SK-N-DZ (cell line): ENCODE results near the gene GUCY1A2. TPM values are rescaled to one million over a fixed set of nuclear protein-coding genes. Genes with fewer than 3 reads are reported as not detected.
"Not testable (repeated sequence)": the region's sequence is repeated elsewhere in the genome, so short reads cannot be mapped to it uniquely, and the experiment has no call there.

Experiments
- DNase-seq: peaks from one replicate; pipeline ENCODE4 v3.0.0-alpha.2; 2015; ENCODE audit warnings: low spot score
- polyA plus RNA-seq, 2 experiments: library from polyadenylated mRNA; depleted of rRNA; stranded (reverse); fragments of >200 nt; gene quantifications; 2 replicates each; pipeline ENCODE4 v1.2.3, GENCODE V29; 2014

The GUCY1A2 gene
- 0.63 and 0.64 TPM in 2 replicates for polyA plus RNA-seq (2014; cell fraction: cytosol; rRNA removed)
- 0.66 and 1.2 TPM in 2 replicates for polyA plus RNA-seq (2014; cell fraction: nucleus; rRNA removed)

- peak; percentile 41 for DNase-seq
Measured at GRCh38 chr11:107018219-107018901, at the start of gene GUCY1A2. TSS of gene GUCY1A2 (minus strand) at chr11:107018476. CDS start at chr11:107018055, 421 bp downstream.

- DNase-seq: no peak
Measured at GRCh38 chr11:107054391-107054790, 36.1 kb upstream of the GUCY1A2 start.

DNA sequence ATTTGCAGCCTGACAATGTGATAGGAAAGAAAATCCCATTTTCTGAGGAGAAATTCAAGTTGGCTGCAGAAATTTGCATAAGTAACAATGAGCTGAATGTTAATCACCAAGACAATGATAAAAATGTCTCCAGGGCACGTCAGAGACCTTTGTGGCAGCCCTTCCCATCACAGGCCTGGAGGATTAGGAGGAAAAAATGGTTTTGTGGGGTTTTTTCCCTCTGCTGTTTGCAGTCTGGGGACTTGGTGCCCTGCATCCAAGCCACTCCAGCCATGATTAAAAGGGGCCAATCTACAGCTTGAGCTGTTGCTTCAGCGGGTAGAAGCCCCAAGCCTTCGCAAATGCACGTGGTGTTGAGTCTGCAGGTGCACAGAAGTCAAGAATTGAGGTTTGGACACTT is 33.1 kb upstream of the GUCY1A2 start:
- DNase-seq: not testable (repeated sequence)

DNA sequence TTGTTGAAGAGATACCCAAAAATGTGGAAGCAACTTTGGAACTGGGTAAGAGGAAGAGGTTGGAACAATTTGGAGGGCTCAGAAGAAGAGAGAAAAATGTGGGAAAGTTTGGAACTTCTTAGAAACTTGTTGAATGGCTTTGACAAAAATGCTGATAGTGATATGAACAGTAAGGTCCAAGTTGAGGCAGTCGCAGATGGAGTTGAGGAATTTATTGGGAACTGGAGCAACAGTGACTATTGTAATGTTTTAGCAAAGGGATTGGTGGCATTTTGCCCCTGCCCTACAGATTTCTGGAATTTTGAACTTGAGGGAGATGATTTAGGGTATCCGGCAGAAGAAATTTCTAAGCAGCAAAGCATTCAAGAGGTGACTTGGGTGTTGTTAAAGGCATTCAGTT is 32.6 kb upstream of the GUCY1A2 start:
- not testable (repeated sequence) for DNase-seq

DNA sequence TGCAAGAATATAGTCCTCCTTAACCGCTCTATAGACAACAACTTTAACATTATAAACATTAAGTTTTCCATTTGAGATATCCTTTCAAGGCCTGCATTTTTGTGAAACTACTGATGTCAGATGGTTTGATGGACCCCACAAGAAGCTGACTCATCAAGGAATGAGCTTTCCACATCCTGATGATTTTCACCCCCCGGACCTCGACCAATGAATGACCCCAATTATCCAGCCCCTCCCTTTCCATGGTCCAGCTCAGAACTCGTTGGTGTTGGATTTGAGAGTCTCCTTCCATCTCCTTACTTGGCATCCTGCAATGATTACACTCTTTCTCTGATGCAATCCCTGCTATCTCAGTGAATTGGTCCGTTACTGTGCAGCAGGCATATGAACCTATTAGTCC is 31.8 kb upstream of the GUCY1A2 start:
- DNase-seq: no peak

GRCh38 chr11:107044503-107044902 is 26.2 kb upstream of the GUCY1A2 start:
- no peak for DNase-seq

DNA sequence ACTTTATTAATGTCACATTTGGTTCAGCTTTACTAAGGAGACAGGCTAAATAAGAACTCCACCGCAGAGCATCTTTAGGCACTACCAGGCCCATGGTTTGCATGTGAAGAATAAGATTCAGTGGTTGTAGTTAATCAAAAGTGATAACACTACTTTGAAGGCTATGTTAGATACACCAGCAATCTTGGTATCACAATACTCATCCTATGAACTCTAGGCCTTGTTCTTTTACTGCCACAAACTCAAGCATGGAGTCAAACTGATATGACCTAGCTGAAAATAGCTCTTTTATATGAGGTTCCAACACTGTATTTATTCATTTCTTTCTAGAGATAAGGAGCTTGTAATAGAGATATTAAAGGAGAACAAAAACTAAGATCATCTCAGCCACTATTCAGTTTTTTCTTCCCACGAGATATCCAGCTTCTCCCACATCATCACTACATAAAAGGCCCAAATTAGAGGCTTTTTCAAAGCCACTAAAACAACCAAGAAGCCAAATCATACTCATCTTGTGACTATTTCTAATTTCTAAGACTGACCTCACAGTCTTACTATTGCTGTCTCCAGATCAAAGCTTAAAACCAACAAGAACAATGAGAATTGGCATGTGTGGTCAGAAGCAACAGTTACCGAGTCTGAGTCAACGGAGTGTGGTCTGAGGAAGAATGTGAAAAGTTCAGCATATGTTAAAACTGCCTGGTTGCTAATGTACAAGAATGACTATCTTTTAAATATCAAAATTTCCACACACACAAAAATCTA is 25.1 kb upstream of the GUCY1A2 start:
- no peak for DNase-seq

DNA sequence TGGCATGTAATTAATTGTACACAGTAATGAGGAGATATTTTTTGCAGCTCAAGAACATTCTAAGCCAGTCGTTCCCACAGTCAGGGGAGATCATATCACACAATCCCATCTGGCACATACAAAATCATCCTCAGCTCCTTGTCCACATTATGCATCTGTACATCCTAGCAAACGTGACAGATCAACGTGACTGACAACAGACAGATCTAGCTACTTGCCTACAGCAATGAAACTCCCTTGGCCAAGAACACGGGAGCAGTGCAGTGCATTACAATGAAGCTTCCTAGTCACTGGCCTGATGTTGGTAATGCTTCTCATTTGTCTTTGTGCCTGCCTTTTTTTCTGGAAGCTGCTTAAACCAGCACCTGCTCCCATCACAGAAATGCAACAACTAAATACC is 24.5 kb upstream of the GUCY1A2 start:
- DNase-seq: peak; percentile 73

GRCh38 chr11:107041088-107041444 is 22.8 kb upstream of the GUCY1A2 start:
- DNase-seq: no peak

GRCh38 chr11:107040433-107041087 is 22.3 kb upstream of the GUCY1A2 start:
- no peak for DNase-seq

DNA sequence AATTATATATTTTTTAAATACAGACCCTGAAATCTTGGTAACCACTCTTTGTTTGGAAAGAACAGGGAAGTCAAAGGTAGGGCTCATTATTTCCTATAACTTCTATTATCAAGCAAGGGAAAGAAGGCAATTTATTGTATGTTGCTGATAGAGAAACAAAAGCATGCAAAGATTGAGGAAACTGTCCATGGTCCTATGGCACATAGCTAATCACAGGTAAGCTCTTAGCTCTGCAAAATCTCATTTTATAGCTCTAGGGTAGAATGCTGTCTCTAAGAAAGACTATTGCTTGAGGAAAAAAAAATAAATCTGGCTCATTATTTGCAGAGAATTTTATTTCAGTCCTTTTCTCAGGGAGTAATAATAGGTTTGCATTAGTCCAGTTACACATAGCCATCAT is 7.4 kb upstream of the GUCY1A2 start:
- DNase-seq: no peak

DNA sequence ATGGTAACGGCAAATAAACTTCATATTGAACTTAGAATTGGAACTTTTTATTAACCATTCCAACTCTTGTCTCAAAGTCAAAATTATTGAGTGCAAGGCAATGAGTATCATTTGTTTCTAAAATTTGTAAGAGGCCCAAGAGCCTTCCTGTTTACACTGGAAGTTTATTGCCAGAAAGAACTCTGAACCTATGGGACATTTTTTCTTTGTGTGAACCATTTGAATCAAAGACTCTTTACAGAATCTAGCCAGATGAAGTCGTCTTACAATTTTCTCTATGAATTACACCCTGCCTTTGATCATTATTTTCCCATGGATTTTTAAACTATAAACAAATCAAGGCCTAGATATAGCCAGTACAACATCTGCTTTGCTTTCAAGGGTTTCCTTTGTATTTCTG is 2.3 kb upstream of the GUCY1A2 start:
- DNase-seq: no peak

DNA sequence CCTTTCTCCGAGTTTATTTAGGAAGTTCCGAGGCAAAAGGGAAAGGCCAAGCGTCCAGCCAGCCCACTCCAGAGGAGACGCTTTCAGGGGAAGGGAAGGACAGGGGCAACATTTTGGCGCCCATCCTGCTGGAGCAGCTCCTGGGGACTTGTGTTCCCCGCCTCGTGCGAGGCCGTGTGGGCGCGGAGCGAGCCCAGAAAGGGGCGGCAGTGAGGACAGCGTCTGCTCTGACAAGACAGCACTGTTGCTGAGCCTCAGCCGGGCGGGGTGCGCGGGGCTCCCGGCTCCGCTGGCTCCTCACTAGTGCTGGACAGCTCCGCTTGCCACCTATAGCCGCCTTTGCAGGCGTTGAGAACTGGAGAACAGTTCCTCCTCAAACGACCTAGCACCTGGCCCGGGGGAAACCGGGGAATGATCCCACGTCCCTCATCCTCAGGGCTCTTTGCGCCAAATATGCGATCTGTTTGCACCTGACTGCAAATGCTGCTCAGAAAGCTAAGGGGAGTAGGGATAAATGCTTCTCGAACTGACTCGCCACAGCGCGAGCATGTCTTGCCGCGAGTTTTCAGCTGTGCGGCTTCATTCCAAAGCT is 722 bp upstream of the GUCY1A2 start:
- DNase-seq: peak; percentile 32

- DNase-seq: peak; percentile 56
Measured at GRCh38 chr11:107017433-107018218, 650 bp downstream of the GUCY1A2 start.

GRCh38 chr11:107017104-107017432 is 1.2 kb downstream of the GUCY1A2 start:
- DNase-seq: no peak

GRCh38 chr11:107014871-107015270 is 3.4 kb downstream of the GUCY1A2 start:
- no peak for DNase-seq

DNA sequence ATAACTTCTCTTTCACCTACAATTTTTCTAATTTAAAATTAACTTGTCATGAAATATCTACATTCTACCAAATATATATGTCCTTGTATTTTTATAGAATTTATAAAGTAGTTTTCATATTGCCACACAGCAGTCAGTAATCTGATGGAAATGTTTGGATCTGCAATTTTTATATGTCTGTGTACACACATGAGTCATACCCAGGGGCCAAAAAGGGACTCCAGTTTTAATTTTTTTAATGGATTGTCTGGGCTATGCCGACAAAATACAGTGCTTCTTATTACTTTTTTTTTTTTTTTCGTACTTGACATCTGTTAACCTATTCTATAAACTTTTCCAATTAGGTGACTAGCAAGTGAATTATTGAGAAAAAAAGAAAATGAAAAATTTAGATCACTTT is 6.3 kb downstream of the GUCY1A2 start:
- no peak for DNase-seq

DNA sequence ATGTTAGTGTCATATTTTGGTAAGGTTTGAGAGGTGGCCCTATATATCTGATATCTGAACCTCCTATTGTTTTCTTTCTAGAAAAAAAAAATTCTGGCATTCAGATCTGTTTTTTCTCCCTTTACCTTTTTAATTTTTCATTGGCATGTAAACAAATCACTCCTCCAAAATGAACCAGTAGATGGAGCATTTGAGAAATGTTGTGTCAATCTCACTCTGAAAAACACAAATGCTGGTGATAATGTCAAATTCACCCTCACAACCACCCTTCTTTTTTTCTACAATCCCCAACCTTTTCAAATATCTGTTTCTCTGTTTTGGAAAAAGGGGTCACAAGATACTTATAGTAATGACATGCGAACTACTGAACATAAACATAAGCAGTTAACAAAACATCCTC is 9.1 kb downstream of the GUCY1A2 start:
- DNase-seq: no peak

DNA sequence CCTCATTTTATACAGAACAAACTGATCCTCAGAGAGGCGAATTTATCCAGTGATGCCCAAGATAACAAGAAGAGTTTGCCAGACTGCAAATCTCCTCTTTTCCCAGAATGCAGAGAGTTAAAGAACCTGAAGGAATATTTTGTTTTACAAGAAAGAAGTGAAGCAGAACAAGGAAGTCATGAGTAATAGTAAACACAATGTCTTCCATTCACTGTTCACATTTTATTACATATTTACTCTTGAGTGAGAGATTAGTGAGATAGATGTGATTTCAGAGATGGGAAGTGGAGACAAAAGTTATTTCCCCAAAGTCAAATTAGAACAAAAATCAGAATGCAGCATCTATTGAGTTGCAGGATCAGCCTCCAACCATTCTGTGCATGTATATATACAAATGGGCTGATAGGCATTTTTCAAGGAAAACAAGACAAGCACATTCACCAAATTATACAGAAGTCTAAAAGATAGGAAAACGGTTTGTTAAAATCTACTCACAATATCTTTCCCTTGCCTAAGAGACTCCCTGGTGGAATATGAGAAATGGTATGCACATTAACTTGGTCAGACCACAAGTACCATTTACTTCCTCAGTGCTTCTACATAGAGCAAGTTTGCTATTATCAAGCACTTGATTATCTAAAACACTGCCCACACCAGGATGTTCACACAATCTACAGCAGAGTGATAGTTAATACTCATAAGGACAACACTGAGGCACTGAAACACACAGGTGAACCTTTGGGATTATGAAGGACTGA is 12.0 kb downstream of the GUCY1A2 start:
- DNase-seq: no peak

- DNase-seq: no peak
Measured at GRCh38 chr11:106999196-106999595, 19.1 kb downstream of the GUCY1A2 start.

DNA sequence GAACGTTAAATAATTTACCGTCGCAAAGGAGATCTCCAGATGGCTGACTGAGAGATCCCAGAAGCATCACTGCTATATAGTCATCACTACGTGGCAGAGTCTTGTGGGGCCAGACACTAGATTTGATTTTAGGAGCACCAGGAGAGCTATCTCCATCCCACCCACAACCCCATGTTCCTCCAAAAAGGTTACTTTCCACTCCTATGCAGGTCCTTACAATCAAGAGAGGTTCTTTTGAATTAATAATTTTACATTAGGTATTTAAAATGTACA is 19.4 kb downstream of the GUCY1A2 start:
- DNase-seq: no peak
